HK-2 (cell line): Measurements from ENCODE around the gene STAT3.
"Not testable (repeated sequence)": the region's sequence is repeated elsewhere in the genome, so short reads cannot be mapped to it uniquely, and the experiment has no call there.

Experiments used
- DNase-seq: peaks from one replicate; pipeline ENCODE4 v3.0.0-alpha.2; 2018; ENCODE audit not compliant: unreplicated experiment

Gene STAT3

GRCh38 chr17:42279776-42280630 is 108.2 kb downstream of the STAT3 start:
- no peak for DNase-seq

GRCh38 chr17:42277342-42277712 is 110.9 kb downstream of the STAT3 start:
- DNase-seq: no peak

- DNase-seq: peak; percentile 78
These were observed 111.5 kb downstream of the STAT3 start for GRCh38 chr17:42276609-42277341.

GRCh38 chr17:42276359-42276608 is 112.0 kb downstream of the STAT3 start, which contains the start of gene STAT5B:
STAT5B (minus strand) TSS chr17:42276391; CDS start chr17:42232127, 44,264 bp downstream.
- peak; percentile 59 for DNase-seq

GRCh38 chr17:42275527-42276358 is 112.5 kb downstream of the STAT3 start:
- DNase-seq: peak; percentile 33

- DNase-seq: no peak
These were observed 113.3 kb downstream of the STAT3 start for GRCh38 chr17:42274812-42275526.

- no peak for DNase-seq
These were observed 114.0 kb downstream of the STAT3 start for GRCh38 chr17:42274253-42274542.

GRCh38 chr17:42273474-42274252 is 114.6 kb downstream of the STAT3 start:
- DNase-seq: no peak

- DNase-seq: no peak
These were observed 115.9 kb downstream of the STAT3 start for GRCh38 chr17:42272162-42272907.

- DNase-seq: no peak
These were observed 116.5 kb downstream of the STAT3 start for GRCh38 chr17:42271779-42272035.

- DNase-seq: no peak
These were observed 117.0 kb downstream of the STAT3 start for GRCh38 chr17:42271006-42271778.

- DNase-seq: no peak
These were observed 117.6 kb downstream of the STAT3 start for GRCh38 chr17:42270596-42270995.

- no peak for DNase-seq
These were observed 118.1 kb downstream of the STAT3 start for GRCh38 chr17:42270170-42270535.

GRCh38 chr17:42268236-42268635 is 120.0 kb downstream of the STAT3 start:
- DNase-seq: no peak

- no peak for DNase-seq
These were observed 121.1 kb downstream of the STAT3 start for GRCh38 chr17:42266918-42267766.

GRCh38 chr17:42266462-42266861 is 121.8 kb downstream of the STAT3 start:
- no peak for DNase-seq

- DNase-seq: not testable (repeated sequence)
These were observed 123.9 kb downstream of the STAT3 start for GRCh38 chr17:42264366-42264765.
